ENCODE results near the gene APLNR.
A peak's percentile ranks its signal among the peaks of the same experiment; 100 is the strongest.

APLNR gene

DNA sequence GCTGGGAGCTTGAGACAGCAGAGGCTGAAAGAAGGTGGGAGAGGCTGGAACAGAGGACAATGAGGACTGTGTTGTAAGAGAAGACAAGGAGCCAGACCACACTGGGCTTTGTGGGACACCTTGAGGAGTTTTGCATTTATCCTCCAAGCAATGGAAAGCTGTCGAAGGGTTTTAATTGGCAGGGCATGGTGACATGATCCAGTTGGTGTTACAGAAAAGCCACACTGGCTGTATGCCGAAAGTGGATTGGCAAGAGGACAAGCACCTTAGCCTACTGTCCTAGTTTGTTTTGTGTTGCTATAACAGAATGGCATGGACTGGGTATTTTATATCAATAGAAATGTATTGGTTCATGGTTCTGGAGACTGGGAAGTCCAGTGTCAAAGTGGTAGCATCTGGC is 14.0 kb upstream of the APLNR start:
- DNase-seq: no peak

- DNase-seq: peak; percentile 84
Measured at GRCh38 chr11:57249384-57250319, 12.6 kb upstream of the APLNR start.

- DNase-seq: peak; percentile 90
Measured at GRCh38 chr11:57248780-57249383, 11.8 kb upstream of the APLNR start.

DNA sequence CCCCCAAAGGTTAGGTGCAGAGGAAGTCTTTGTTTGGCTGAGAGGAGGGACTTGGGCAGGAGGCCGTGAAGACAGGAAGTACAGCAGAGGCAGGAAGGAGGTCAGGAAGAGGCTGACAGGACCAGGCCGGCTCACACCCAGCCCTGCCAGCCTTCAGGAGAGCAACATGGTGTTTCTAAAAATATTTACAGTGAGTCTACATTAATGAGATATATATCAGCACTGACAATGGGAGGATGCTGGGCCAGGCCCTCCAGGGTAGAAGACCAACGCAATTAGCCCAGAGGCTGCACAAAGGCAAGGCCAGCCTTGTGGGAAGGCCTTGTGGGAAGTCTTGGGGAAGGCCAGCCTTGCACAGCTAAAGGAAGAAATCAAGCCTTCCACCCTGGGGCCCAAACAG is 7.9 kb upstream of the APLNR start:
- no peak for DNase-seq

GRCh38 chr11:57241353-57241972 is 4.4 kb upstream of the APLNR start:
- no peak for DNase-seq

- DNase-seq: peak; percentile 28
Measured at GRCh38 chr11:57240757-57241156, 3.7 kb upstream of the APLNR start.

DNA sequence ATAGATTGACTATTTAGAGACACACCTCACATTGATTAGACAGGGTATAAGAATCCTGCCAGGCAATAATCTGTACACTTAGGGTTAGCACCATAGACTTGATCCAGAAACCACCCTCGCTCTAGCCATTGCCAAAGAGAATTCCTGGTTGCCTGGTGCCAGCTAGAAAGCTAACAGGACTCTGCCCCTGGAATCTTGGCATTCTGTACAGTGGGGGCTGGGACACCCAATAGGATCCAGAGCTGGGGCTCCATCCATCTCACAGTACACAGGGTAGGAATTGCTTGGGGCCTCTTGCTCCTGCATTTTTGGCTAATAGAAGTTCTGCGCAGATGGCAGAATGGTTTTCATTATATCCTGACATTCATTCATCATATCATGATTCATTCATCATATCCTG is 3.0 kb upstream of the APLNR start:
- no peak for DNase-seq

DNA sequence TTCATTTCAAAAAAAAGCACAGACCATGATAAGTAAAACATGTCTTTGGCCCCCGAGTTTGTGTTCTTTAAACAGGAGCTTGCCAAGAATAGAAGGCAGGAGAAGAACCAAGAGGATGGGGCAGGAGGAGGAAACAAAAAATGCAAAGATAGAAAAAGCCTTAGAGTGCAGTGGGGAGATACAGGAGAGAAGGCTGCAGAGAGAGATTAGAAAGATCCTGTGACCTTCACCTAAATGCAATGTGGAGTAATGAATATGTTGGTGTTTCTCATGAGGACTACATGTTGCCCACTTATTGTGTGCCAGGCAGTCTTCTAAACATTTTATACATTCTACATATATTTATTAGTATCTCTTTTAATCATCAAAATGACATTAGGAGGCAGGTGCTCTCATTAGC is 2.3 kb upstream of the APLNR start:
- DNase-seq: no peak

DNA sequence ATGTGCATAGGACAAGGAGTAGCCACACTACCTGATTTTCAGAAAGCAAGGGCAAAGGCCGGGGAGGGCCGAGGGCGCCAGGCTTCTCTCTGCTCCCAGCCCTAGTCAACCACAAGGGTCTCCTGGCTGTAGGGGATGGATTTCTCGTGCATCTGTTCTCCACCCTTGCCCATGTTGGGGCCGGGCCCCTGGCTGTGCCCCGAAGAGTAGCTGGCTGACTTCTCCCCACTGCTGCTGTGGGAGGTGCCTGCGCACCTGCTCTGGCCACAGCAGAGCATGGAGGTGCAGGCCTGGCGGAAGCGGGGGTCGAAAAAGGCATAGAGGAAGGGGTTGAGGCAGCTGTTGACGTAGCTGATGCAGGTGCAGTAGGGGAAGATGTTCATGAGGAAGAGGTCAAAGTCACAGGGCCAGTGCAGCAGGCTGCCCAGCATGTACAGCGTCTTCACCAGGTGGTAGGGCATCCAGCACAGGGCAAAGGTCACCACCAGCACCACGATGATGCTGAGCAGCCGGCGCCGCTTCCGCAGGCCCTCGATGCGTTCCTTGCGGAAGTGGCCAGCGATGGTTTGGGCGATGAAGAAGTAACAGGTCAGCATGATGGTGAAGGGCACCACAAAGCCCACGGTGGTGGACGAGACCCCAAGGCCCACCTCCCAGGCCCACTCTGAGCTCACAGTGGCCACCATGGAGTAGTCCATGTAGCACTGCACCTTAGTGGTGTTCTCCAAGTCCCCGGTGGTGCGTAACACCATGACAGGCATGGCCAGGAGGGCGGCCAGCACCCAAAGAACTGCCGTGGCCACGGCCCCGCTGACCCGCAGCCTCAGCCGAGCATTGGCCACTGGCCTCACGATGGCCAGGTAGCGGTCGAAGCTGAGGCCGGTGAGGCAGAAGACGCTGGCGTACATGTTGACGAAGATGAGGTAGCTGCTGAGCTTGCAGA is 1.0 kb downstream of the APLNR start:
- DNase-seq: no peak

- no peak for DNase-seq
Measured at GRCh38 chr11:57233702-57234101, 3.3 kb downstream of the APLNR start.

DNA sequence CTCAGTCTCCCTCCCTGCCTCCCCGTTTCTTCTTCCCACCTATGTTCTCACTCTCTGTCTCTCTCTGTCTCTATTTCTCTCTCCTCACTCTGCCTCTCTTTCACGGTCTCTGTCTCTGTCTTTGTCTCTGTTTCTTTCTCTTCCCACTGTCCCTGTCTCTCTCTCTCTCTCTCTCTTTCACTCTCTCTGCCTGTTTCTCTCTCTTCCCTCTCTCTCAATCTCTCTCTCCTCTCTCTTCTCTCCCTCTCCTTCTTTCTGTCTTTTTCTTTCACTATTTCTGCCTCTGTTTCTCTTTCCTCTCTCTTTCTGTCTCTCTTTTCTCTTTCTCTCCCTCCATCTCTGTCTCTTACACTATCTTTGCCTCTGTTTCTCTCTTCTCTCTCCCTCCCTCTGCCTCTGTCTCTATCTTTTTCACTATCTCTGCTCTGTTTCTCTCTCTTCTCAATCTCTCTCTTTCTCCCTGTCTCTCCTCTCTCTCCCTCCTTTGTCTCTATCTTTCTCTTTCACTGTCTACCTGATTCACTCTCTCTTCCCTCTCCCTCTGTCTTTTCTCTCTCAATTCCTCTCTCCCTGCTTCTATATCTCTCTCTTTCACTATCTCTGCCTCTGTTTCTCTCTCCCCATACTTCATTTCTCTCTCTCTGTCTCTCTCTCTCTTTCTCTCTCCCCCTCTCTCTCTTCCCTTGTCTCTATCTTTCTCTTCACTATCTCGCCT is 5.4 kb downstream of the APLNR start:
- DNase-seq: no peak

- DNase-seq: no peak
Measured at GRCh38 chr11:57230791-57231538, 6.1 kb downstream of the APLNR start.

GRCh38 chr11:57230316-57230715 is 6.7 kb downstream of the APLNR start:
- no peak for DNase-seq

DNA sequence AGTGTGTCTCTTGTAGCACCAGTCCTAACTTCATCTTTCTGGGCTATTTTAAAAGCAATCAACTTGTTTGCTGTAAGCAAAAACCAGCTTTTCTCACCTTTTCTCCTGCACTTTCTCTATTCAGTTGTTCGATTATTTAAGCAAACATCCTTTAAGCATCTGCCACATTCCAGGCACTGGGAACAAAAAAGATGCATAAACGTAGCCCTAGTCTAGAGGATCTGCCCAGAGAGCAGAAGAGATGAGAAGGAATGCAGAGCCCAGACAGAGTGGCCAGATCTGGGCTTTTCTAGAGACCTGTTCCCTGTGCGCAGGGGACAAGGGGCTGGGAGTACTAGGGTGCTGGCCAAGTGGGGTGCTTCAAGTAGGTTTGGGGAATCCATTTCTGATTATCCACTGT is 8.4 kb downstream of the APLNR start:
- DNase-seq: no peak

GRCh38 chr11:57224537-57224936 is 12.5 kb downstream of the APLNR start:
- DNase-seq: no peak

GRCh38 chr11:57224128-57224527 is 12.9 kb downstream of the APLNR start:
- no peak for DNase-seq

GRCh38 chr11:57223601-57224000 is 13.4 kb downstream of the APLNR start:
- DNase-seq: no peak

DNA sequence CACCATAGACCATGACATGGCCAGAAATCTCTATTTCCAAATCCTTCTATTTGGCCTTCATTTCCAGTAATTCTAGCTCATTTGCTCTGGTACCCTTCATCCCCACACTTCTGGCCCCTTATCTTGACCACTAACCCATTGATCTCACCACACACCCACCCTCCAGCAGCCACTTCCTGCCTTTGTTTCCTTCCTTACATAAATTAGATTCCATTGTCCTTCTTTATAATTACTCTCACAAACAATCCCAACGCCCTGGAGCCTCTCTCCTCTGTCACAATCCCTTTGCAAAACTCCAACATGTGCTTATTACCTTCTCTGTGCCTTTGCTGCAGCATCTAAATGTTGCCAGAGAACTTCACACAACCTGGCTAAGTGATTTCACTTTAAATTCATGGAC is 14.8 kb downstream of the APLNR start:
- no peak for DNase-seq

GRCh38 chr11:57219021-57219627 is 17.9 kb downstream of the APLNR start:
- DNase-seq: no peak

- DNase-seq: no peak
Measured at GRCh38 chr11:57217053-57217452, 20.0 kb downstream of the APLNR start.

DNA sequence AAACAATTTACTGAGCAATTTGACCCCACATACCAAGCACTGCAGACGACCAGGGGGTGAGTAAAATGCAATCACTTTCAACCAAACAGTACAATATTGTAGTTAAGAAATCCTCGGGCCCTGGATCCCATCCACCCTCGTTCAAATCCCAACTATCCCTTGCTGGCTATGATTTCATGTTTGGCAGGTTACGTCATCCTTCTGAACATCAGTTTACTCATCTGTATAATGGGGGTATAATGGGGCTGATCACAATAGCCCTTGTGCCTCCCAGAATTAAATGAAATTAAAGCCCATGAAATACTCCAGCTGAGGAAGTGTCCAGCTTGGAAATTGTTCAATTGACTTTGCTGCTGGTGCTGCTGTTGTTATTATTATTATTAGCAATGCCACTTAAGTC is 20.6 kb downstream of the APLNR start:
- DNase-seq: no peak

All from retina (tissue), 1 donor.